ENCODE measurements around the gene DIRAS2. TPM values are rescaled to one million over a fixed set of nuclear protein-coding genes. Genes with fewer than 3 reads are reported as not detected.
"Not testable (repeated sequence)": the region's sequence is repeated elsewhere in the genome, so short reads cannot be mapped to it uniquely, and the experiment has no call there.

The DIRAS2 gene, protein sequence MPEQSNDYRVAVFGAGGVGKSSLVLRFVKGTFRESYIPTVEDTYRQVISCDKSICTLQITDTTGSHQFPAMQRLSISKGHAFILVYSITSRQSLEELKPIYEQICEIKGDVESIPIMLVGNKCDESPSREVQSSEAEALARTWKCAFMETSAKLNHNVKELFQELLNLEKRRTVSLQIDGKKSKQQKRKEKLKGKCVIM
- not detected in 2 replicates for total RNA-seq

DNA sequence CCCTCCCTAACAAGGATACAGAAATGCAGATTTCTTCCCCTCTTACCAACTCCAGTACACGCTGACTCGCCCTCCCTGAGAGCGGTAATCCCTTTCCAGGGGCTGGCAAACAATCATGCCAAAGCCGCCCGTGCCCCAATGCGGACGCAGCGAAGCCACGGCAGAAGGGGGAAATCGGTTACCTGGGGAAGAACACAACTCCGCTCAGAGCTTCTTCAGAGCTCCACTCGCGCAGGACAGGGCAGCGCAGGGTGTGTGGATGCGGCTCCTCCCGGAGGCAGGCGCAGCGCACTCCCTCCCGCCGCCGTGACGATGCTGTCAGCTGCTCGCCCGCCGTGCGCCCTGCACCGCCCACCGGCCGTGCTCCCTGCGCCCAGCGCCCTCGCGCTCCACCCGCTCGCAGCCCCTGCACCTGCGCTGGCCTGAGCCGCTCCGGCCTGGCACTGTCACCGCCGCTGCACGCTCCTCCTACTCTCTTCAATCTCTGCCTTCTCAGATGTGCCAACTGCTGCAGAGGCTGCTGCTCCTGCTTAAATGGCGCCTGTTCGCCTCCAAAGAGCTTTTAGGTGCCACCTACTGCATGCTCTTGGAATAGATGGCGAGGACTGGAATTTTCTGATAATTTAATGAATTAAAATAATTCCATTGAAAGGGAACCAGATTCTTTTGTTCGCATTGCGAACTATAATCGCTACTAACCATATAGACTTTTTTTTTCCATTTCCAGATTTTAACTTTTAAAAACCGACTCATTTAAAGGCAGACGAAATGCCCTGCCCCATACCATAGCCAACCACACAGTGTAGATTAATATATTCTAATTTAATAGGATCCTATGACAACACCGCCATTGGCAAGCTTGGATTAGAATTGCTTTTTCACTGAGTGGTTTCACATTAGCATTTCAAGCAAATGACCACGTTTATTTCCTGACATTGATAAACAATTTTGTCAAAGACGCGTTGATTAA is at the start of gene DIRAS2:
DIRAS2 (minus strand) TSS at position 255 of the 970 bp plus-strand sequence. CDS start 28,997 bp downstream, outside the sequence.
- intact Hi-C loops (cut with micrococcal nuclease) = no loop called here

DNA sequence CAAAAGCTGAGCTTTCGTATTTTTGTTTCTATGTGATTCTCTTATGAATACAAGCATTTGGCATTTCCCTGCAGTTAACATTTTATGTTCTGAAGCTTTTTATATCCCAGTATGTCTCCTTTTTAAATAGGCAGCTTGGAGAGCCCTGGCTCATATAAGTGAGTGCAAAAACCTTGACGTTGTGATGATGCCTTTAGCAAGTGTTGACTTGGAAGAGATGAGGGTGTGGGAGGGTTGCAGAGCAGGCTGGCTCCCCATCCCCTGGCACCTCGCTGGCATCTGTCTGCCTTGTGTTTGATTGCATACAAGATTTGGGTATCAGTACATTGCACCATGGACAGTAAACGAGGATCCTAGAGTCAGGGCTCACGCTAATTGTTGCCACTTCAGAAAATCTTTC is 42.1 kb upstream of the DIRAS2 start:
- intact Hi-C loops (cut with micrococcal nuclease) = no loop called here

DNA sequence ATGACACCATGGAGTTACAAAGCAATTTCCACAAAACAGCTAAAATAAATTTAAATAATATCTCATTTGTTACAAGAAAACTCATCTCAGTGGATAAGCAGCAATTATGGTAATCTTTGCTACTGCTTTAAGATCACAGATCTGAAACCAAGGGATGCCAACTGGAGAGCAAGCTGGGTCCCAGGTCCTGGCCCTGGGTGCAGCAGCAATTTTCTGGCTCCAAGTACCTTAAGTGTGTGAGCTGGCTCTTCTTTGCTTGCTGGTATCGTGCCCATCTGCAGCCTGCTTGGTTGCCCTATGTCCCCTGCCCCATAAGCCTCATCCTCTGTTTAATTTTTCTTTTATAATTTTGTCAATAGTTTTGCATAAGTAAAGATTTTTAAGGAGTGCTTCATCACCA is 41.5 kb upstream of the DIRAS2 start:
- intact Hi-C loops (cut with micrococcal nuclease) = no loop called here

DNA sequence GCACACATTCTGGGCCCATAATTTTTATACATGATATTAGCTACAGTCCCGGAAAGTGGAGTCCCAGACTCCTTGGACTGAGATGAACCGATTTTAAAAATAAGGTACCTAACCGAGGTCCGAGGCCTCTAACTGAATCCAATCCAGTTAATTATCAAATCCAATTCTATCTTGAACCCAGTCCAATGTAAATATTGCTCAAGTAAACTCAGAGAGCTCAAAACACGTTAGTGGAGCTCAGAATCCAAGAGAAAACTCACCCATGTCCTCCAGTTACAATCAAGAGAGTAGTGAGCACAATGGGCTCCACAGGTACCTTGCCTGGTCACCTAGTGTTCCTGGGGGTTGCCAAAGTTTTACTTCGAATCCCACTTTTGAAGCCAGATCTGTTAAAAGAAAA is 37.9 kb upstream of the DIRAS2 start:
- intact Hi-C loops (cut with micrococcal nuclease) = no loop called here

DNA sequence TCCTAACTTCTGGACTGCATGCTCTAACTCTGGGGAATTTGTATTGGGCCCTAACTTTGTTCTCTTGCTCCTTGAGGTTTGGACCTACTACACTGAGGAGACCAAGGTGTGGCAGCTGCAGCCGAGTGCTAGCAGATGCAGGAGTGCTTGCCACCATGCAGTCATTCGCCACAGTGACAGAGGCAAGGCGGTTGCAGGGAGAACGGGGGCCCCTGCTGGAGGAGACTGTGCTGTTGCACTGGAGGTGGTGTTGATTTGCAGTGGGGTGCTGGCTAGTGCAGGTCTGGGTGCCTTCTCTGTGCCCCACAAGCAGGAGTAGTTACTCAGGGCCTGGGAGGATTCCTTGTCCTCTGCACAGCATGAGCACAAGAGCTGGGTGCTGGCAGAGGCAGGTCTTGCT is 22.4 kb upstream of the DIRAS2 start:
- intact Hi-C loops (cut with micrococcal nuclease) = no loop called here

DNA sequence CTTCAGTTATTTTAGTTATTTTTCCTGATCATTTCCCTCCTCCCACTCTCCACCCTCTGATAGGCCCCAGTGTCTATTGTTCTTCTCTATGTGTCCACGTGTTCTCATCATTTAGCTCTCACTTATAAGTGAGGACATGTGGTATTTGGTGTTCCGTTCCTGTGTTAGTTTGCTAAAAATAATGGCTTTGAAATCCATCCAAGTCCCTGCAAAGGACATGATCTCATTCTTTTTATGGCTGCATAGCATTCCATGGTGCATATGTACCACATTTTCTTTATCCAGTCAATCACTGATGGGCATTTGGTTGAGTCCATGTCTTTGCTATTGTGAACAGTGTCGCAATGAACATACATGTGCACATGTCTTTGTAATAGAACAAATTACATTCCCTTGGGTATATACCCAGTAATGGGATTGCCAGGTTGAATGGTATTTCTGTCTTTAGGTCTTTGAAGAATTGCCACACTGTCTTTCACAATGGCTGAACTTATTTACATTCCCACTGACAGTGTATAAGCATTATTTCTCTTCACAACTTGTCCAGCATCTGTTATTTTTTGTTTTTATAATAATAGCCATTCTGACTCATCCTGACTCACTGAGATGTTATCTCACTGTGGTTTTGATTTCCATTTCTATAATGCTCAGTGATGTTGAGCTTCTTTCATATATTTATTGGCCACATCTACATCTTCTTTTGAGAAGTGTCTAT is 17.2 kb upstream of the DIRAS2 start:
- intact Hi-C loops (cut with micrococcal nuclease) = no loop called here

DNA sequence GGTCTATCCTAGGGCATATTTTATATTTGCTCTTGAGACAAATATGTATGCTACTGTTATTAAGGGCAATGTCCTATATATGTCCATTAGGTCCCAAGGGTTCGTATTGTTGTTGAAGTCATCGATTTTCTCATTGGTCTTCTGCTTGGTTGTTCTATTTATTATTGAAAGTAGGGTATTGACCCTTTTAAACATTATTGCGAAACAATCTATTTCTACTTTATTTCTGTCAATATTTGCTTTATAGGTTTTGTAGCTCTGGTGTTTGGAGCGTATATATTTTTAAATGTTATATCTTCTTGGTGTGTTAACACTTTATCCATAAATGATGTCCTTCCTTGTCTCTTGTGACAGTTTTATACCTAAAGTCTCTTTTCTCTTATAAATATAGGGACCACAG is 16.2 kb upstream of the DIRAS2 start:
- intact Hi-C loops (cut with micrococcal nuclease) = no loop called here

DNA sequence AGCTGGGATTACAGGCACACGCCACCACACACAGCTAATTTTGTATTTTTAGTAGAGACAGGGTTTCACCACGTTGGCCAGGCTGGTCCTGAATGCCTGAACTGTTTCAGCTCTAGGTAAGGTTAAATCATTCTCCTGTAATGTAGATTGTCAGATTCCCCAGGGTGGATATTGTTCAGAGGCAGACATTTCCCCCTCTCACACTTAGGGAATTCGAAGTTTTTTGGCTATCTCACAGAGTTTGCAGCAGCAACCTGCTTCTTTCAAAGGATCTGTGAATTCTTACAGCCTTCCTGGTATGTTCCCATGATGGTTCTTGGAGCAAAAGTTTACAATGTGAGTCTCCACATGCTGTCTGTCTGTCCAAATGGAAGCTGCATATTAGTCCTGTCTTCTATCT is 15.6 kb upstream of the DIRAS2 start:
- intact Hi-C loops (cut with micrococcal nuclease) = no loop called here

DNA sequence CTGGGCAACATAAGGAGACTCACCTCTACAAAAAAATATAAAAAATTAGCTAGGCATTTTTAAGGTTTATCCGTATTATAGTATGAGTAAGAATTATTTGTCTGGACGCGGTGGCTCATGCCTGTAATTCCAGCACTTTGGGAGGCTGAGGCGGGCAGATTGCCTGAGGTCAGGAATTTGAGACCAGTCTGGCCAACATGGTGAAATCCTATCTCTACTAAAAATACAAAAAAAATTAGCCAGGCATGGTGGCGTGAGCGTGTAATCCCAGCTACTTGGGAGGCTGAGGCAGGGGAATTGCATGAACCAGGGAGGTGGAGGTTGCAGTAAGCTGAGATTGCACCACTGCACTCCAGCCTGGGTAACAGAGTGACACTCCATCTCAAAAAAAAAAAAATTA is 14.3 kb upstream of the DIRAS2 start:
- intact Hi-C loops (cut with micrococcal nuclease) = not testable (repeated sequence)

DNA sequence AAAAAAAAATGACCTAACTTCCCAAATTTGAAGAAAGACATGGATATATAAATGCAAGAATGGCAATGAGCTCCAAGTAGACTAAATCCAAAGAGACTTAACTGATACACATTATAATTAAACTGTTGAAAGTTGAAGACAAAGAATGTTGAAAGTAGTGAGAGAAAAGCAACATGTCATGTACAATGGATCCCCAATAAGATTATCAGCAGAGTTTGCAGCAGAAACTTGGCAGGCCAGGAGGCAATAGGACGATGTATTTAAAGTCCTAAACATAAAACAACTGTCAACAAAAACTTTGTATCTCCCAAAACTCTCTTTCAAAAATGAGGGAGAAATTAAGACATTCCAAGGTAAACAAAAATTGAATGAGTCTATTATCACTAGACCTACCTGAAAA is 8.6 kb upstream of the DIRAS2 start:
- intact Hi-C loops (cut with micrococcal nuclease) = no loop called here

DNA sequence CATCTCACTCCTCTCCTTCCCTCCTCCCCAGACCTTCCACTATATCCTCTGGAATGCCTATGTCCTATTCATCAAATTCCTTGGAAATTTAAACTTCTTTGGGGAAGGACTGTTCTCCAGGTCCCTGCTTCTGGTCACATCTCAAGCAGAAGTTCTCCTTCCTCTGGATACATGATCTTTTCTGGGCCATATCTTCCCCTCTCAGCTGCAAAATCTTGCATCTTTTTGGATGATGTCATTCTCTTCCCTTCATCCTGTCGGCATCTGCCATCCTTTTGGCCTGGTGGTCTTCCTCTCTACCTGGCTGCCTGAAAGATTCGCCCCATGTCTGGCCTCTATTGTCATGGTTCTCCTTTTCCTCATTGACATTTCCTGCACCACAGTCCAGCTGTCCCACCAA is 5.2 kb upstream of the DIRAS2 start:
- intact Hi-C loops (cut with micrococcal nuclease) = no loop called here

DNA sequence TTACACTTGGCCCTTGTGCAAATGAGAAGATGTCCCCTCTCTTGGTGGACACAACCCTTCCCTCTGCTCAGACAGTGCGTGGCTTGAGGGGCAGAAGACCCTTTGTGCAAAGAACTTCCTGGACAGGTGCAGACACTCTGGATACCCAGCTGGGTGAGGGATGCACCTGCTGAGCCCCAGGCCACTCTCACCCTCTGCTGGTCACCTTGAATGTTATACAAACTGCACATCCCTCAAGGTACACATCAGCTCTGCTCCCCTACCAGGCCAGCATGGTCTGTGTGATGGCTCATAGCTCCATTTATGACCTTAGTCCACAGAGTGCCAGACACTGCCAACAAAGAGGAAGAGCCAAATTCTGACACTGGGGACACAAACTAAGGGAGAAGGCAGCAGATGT is 3.1 kb upstream of the DIRAS2 start:
- intact Hi-C loops (cut with micrococcal nuclease) = no loop called here

DNA sequence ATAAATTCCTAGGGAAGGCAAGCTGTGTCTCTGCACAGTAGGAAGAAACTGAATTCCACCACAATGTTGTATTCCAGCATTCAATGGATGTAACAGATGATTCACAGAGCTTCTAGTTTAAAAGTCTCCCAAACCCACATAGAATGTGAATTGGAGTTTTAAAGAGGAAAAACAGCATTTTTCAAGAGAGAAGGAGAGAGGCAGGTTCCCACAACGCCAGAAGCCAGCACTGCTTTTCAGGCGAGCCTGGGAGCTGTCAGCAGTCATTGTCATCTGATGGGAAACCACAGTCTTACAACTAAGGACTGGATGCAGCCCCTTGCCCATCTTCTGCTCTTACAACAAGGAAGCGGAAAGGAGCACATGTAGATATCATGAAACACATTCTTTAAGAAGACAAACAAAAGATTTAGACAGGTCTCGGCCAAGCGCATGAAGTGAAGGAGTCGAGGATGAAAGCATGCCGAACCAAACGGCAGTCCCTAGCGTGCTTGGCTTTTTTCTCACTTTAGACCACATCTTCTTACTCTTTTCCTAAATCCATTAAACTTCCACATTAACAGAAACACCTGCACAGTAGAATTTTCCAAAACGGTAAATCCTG is 638 bp downstream of the DIRAS2 start:
- intact Hi-C loops (cut with micrococcal nuclease) = no loop called here

DNA sequence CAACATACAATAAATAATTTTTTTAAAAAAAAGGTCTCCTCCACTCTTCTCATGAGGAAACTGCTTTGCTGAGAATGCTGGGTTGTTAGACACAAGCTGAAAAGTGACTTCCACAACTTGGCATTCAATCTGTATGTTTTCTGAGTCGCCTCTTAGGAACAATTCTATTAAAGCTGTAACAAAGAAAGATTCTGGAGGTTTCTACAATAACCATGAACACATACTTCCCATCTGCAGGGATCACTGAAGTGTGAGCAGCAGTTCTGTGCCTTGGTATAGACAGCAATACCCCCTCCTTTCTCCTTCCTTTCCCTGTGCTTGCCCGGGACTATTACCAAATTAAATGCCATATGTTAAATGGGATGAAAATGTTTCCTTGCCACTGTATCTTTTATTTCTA is 1.5 kb downstream of the DIRAS2 start:
- intact Hi-C loops (cut with micrococcal nuclease) = no loop called here

DNA sequence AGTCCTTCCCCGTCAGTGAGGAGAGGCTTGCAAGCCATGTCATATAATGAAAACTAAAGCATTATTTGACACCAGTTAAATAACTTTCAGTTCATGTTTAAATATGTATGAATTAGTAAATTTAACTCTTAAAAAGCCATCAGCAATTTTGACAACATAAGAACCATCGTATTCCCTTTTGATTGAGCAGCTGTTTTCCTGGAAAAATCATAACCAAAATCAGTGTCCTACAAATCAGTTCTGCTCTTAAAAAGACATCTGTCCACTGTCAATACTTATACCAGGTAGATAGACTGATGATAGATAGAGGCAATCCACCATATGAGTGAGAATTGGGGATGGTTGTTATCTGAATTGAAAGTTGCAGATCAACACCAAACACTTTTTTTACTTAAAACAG is 2.3 kb downstream of the DIRAS2 start:
- intact Hi-C loops (cut with micrococcal nuclease) = no loop called here

DNA sequence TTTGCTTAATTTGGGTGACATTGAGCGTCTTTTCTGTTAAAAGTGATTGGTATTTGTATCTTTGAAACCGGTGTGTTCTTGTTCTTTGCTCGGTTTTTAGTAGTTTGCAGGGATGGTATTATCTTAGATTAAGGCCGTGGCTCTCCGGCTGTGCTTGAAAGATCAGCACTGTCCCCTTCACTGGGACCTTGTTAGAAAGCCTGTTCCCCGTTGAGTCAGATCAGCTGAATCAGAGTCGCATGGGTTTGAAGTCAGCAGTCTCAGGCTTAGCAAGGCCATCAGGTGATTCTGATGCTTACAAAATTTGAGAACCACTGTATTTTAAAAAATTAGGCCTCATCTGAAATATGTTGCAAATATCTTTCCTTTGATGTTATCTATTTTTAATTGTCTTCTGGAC is 5.0 kb downstream of the DIRAS2 start:
- intact Hi-C loops (cut with micrococcal nuclease) = no loop called here

DNA sequence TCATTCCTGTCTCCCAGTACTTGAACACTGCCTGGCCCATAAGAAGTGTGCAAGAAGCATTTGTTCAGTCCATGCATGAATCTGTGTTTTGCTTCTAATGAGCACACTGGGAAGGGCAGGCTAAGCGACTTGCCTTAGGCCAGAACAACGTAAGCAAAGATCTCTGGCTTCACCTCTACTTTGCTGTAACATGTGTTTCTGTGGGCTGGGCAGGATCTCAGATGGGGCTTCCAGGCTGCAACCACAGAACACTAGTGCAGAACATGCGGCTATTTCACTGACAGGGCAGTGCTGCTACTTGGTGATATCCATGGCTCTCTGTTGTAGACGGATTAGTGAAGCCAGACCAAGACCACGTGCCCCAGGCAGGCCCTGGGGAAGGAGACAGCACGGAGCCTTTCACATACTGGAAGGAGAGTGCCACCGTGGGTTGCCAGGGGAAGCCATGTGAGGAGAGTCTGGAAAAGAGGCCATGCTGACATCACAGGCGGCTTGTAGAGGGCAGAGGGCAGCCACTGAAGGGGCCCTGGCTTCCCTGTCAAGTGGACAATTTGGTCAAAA is 9.9 kb downstream of the DIRAS2 start:
- intact Hi-C loops (cut with micrococcal nuclease) = no loop called here

DNA sequence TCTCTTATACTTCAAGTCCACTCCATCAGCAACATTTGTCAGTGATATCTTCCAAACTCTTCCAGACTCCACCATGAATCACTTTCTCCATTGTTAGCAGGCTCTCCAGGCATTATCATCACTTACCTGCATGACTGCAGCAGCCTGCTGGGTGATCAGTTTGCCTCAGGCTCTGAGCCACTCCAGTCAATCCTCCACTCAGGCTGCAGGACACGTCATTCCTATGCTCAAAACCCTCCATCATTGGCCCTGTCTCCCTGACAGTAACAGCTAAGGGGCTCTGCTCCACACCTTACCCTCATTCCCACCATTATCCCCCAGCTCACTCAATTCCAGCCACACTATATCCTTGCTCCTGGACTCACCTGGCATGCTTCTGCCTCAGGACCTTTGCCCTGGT is 10.7 kb downstream of the DIRAS2 start:
- intact Hi-C loops (cut with micrococcal nuclease) = no loop called here

DNA sequence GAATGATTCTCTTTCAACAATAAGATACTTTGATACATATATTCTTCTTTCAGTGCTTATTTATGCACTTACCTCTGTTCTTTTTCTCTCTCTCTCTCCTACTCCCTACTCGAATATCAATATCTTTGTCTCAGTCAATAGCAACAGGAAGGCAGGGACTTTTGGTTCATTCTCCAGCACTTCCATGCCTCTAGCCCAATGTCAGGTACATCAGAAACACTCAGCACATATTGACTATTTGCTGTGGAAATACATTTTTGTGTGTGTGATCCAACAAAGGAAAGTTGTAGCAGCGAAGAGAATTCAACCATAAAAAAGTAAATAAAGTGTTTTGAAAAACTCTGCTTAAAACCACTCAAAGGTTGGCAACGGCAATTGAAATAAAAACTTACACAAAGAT is 12.6 kb downstream of the DIRAS2 start:
- intact Hi-C loops (cut with micrococcal nuclease) = no loop called here

DNA sequence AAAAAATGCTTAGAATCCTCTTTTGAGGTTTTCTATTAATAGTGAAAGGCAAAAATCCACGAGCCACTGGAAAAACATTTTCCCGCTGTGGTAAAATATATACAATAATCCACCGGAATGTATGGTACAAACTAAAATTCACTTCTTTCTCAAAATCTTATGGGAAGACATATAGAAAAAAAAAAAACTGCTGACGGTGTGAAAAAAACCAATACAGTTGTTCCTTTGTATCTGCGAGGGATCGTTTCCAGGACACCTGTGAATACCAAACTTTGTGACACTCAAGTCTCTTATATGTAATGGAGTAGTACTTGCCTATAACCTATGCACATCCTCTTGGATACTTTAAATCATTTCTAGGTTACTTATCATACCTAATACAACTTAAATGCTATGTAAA is 13.3 kb downstream of the DIRAS2 start:
- intact Hi-C loops (cut with micrococcal nuclease) = no loop called here

DNA sequence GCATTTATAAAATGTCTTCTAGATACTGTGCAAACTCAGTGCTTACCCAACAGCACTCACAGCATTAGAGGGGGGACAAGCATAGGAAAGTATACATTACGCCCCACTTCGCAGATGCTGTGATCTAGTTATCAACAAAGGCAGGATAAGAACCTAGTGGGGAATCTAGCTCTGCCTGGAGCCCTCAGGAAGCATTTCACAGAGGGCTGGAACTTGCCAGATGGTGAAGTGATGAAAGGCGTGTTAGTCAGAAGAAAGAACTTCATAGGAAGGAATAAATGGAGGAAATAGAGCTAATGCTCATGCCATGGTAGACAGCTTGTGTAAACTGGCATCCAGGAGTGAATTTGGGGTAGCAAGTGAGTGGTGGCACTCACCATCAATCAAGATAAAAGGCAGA is 25.8 kb downstream of the DIRAS2 start:
- intact Hi-C loops (cut with micrococcal nuclease) = no loop called here

Measured in T-helper 2 cell treated with Interferon-gamma antibody and Interleukin-4, amounts not matched to agents 100 ng/mL and 5 ng/mL, for 36 hours (primary cell).